SK-N-SH (cell line): ENCODE data around the gene CLSTN2. TPM values are rescaled to one million over a fixed set of nuclear protein-coding genes. Genes with fewer than 3 reads are reported as not detected.

Experiments used
- CTCF ChIA-PET: fragments of 300-600, 350-600 bp; formaldehyde crosslinking; extraction: SDS; loops from one replicate; lab custom pipeline; 2021; lab: Yijun Ruan, JAX
- POLR2A ChIA-PET: fragments of 350-600 bp; sonication (Branson Sonifier 250); formaldehyde crosslinking; extraction: SDS; loops from one replicate; lab custom pipeline; 2020; ENCODE audit warnings: antibody characterized with exemption, inconsistent platforms; lab: Yijun Ruan, JAX
- DNase-seq: peaks from one replicate; pipeline ENCODE4 v3.0.0; 2012
- H2AFZ ChIP-seq: fragments of 200-600 bp; sonication (generic); 2 replicates; pipeline ENCODE4 v1.8.1; 2016; ENCODE audit warnings: antibody characterized with exemption, mild to moderate bottlenecking, low read depth
- H3F3A ChIP-seq: fragments of 200-600 bp; sonication (generic); replicated peaks from 2 replicates; pipeline ENCODE3; 2016; ENCODE audit warnings: antibody characterized with exemption, mild to moderate bottlenecking; ENCODE audit not compliant: insufficient read depth
- H3K27ac ChIP-seq, 2 experiments: fragments of 200-500 bp in 1 of 2; fragments of 200-600 bp in 1 of 2; sonication (Bioruptor generic) in 1 of 2; sonication (generic), shearing (Covaris generic) in 1 of 2; 2 replicates each; pipeline versions ENCODE4 v1.5.1 to v1.6.1; 2014 to 2016; ENCODE audit warnings: low read depth in 2 of 2, inconsistent platforms in 1 of 2, low read length in 1 of 2, mild to moderate bottlenecking in 1 of 2, mixed read lengths in 1 of 2
- H3K27me3 ChIP-seq: fragments of 200-600 bp; sonication (generic), shearing (Covaris generic); 2 replicates; pipeline ENCODE4 v1.6.1; 2016; ENCODE audit warnings: mixed run types; ENCODE audit not compliant: insufficient read depth
- H3K36me3 ChIP-seq, 2 experiments: fragments of 200-500 bp in 1 of 2; fragments of 200-600 bp in 1 of 2; sonication (Bioruptor generic) in 1 of 2; sonication (generic) in 1 of 2; replicated peaks in 1 of 2; 2 replicates each; pipeline versions ENCODE3 to v1.5.1; 2014 to 2016; ENCODE audit warnings: low read length in 1 of 2, mild to moderate bottlenecking in 1 of 2; ENCODE audit not compliant: insufficient read depth in 2 of 2, control insufficient read depth in 1 of 2
- H3K4me1 ChIP-seq, 2 experiments: fragments of 200-500 bp in 1 of 2; fragments of 200-600 bp in 1 of 2; sonication (Bioruptor generic) in 1 of 2; sonication (generic), shearing (Covaris generic) in 1 of 2; 2 replicates each; pipeline versions ENCODE4 v1.5.1 to v1.6.1; 2014 to 2016; ENCODE audit warnings: low read depth in 1 of 2, low read length in 1 of 2, mixed run types in 1 of 2; ENCODE audit not compliant: insufficient read depth in 2 of 2, control insufficient read depth in 1 of 2
- H3K4me2 ChIP-seq: fragments of 200-600 bp; sonication (generic), shearing (Covaris generic); 2 replicates; pipeline ENCODE4 v1.6.1; 2017; ENCODE audit warnings: mixed run types
- H3K4me3 ChIP-seq, 2 experiments: fragments of 200-500 bp in 1 of 2; fragments of 200-600 bp in 1 of 2; sonication (Bioruptor generic) in 1 of 2; sonication (generic), shearing (Covaris generic) in 1 of 2; 2 replicates each; pipeline versions ENCODE4 v1.5.1 to v1.8.1; 2014 to 2016; ENCODE audit warnings: low read depth in 2 of 2, inconsistent platforms in 1 of 2, low read length in 1 of 2, mild to moderate bottlenecking in 1 of 2, mixed read lengths in 1 of 2, moderate library complexity in 1 of 2
- H3K79me2 ChIP-seq: fragments of 200-600 bp; sonication (generic); 2 replicates; pipeline ENCODE4 v1.8.1; 2017; ENCODE audit warnings: mild to moderate bottlenecking; ENCODE audit not compliant: insufficient read depth
- H3K9ac ChIP-seq: fragments of 200-600 bp; sonication (generic); 2 replicates; pipeline ENCODE4 v1.6.1; 2017; ENCODE audit warnings: mixed run types
- H3K9me2 ChIP-seq: fragments of 200-600 bp; sonication (generic); 2 replicates; pipeline ENCODE4 v1.6.1; 2017; ENCODE audit warnings: mixed run types
- H3K9me3 ChIP-seq: fragments of 200-600 bp; sonication (generic); 2 replicates; pipeline ENCODE4 v1.6.1; 2017; ENCODE audit warnings: mixed run types, mild to moderate bottlenecking, moderate library complexity
- H4K20me1 ChIP-seq: fragments of 200-600 bp; sonication (generic); 2 replicates; pipeline ENCODE4 v1.6.1; 2017; ENCODE audit warnings: mild to moderate bottlenecking, mixed run types; ENCODE audit not compliant: insufficient read depth
- EP300 ChIP-seq, 2 experiments: IDR thresholded peaks; 2 replicates each; pipeline versions ENCODE4 v1.4.0 to v1.6.1; 2012; ENCODE audit warnings: borderline replicate concordance in 1 of 2, low read depth in 1 of 2, low read length in 1 of 2
- EZH2phosphoT487 ChIP-seq: fragments of 200-600 bp; sonication (generic); IDR thresholded peaks from 2 replicates; pipeline ENCODE4 v1.6.1; 2017; ENCODE audit warnings: low read depth, mixed run types, mild to moderate bottlenecking, antibody characterized with exemption, moderate library complexity, borderline replicate concordance
- FOSL2 ChIP-seq: IDR thresholded peaks from 2 replicates; pipeline ENCODE4 v1.4.0; 2012; ENCODE audit warnings: low read depth, mild to moderate bottlenecking, moderate library complexity, borderline replicate concordance
- FOXJ3 ChIP-seq: sonication (generic); formaldehyde crosslinking; IDR thresholded peaks from 2 replicates; pipeline ENCODE4 v1.5.1; 2020; ENCODE audit warnings: mild to moderate bottlenecking, missing genetic modification reagents
- FOXM1 ChIP-seq: IDR thresholded peaks from 2 replicates; pipeline ENCODE4 v1.4.0; 2012; ENCODE audit warnings: low read depth, mild to moderate bottlenecking
- GATA2 ChIP-seq: sonication (generic); formaldehyde crosslinking; IDR thresholded peaks from 2 replicates; pipeline ENCODE4 v1.5.0; 2020; ENCODE audit warnings: mild to moderate bottlenecking, missing genetic modification reagents
- IRF3 ChIP-seq: fragments of 150-350 bp; IDR thresholded peaks from 2 replicates; pipeline ENCODE4 v1.6.1; 2016; ENCODE audit warnings: mild to moderate bottlenecking, low read depth, low read length
- MAX ChIP-seq: IDR thresholded peaks from 2 replicates; pipeline ENCODE4 v1.4.0; 2012; ENCODE audit warnings: low read depth
- MEF2A ChIP-seq: IDR thresholded peaks from 2 replicates; pipeline ENCODE4 v1.4.0; 2012; ENCODE audit warnings: low read depth, borderline replicate concordance
- MXI1 ChIP-seq: IDR thresholded peaks from 2 replicates; pipeline ENCODE4 v1.6.1; 2012; ENCODE audit warnings: mild to moderate bottlenecking, low read depth, low read length, improper control_type of control experiment
- POLR2AphosphoS5 ChIP-seq: IDR thresholded peaks from 2 replicates; pipeline ENCODE4 v1.6.1; 2012; ENCODE audit warnings: low read depth, low read length
- RAD21 ChIP-seq: IDR thresholded peaks from 2 replicates; pipeline ENCODE4 v1.6.1; 2012; ENCODE audit warnings: mild to moderate bottlenecking, low read length
- RCOR1 ChIP-seq: fragments of 150-350 bp; IDR thresholded peaks from 2 replicates; pipeline ENCODE4 v1.6.1; 2017; ENCODE audit warnings: antibody characterized with exemption, low read length
- RFX5 ChIP-seq: IDR thresholded peaks from 2 replicates; pipeline ENCODE4 v1.6.1; 2012; ENCODE audit warnings: mild to moderate bottlenecking, improper control_type of control experiment, low read length
- SMC3 ChIP-seq: IDR thresholded peaks from 2 replicates; pipeline ENCODE4 v1.6.1; 2012; ENCODE audit warnings: low read depth, low read length, improper control_type of control experiment
- TAF1 ChIP-seq: IDR thresholded peaks from 2 replicates; pipeline ENCODE4 v1.6.1; 2012; ENCODE audit warnings: low read depth, mild to moderate bottlenecking, low read length, moderate library complexity, borderline replicate concordance
- USF1 ChIP-seq: IDR thresholded peaks from 2 replicates; pipeline ENCODE4 v1.4.0; 2012; ENCODE audit warnings: low read depth, borderline replicate concordance
- USF2 ChIP-seq: fragments of 150-350 bp; IDR thresholded peaks from 2 replicates; pipeline ENCODE4 v1.6.1; 2017; ENCODE audit warnings: antibody characterized with exemption, low read length, low read depth, borderline replicate concordance
- ZBTB33 ChIP-seq: IDR thresholded peaks from 2 replicates; pipeline ENCODE4 v1.4.0; 2012; ENCODE audit warnings: low read depth, borderline replicate concordance
- WGBS: methylation state at CpG from one replicate; pipeline ENCODE4 v1.1.6; 2017; ENCODE audit warnings: low lambda C conversion rate; 5-methylcytosine and 5-hydroxymethylcytosine counted together
- polyA plus RNA-seq, 3 experiments: library from polyadenylated mRNA; depleted of rRNA; stranded (reverse); fragments of >200 nt; gene quantifications; 2 replicates each; pipeline ENCODE4 v1.2.3, GENCODE V29; 2012

Gene CLSTN2
- polyA plus RNA-seq, 1 of the 3 experiments (the other 2 are of a cell fraction): 0.02 TPM

- Histone ChIP-seq H3K9ac (no peak overlapping the region), H3K9me3 (no peaks in the 10 kb centered on the region), H3K4me2 (no peak overlapping the region), H3K4me1 (no peaks in the 10 kb centered on the region), H3K79me2 (no peaks in the 10 kb centered on the region), H3K27ac (no peak overlapping the region), H2AFZ (no peak overlapping the region)
- no peak for DNase-seq
- POLR2A ChIA-PET: no interaction called here
- CTCF ChIA-PET: interaction anchor here (1.0 kb wide), 1 partner anchor 9 kb away, joined by 4 read pairs; no protein-coding TSS in a partner anchor
- no peak for TF ChIP-seq FOSL2
- TF ChIP-seq MAX: no peak
- no peak for TF ChIP-seq TAF1
- TF ChIP-seq ZBTB33: no peak
- TF ChIP-seq RFX5: no peak
- TF ChIP-seq USF2: no peak
- TF ChIP-seq FOXJ3 (CRISPR knock-in tag): no peak
- TF ChIP-seq RAD21: no peak
- no peak for TF ChIP-seq POLR2AphosphoS5
- TF ChIP-seq FOXM1: no peak
- TF ChIP-seq RCOR1: no peak
- no peak for TF ChIP-seq IRF3
- TF ChIP-seq EZH2phosphoT487: no peak
- TF ChIP-seq SMC3: no peak
- TF ChIP-seq MEF2A: no peak
- no peak for TF ChIP-seq GATA2 (CRISPR knock-in tag)
- TF ChIP-seq MXI1: no peak
- no peak for TF ChIP-seq EP300 (IDR thresholded peaks at IDR 0.05; ENCODE audit: borderline replicate concordance in 1 of 2, low read depth in 1 of 2, low read length in 1 of 2)
- no peak for TF ChIP-seq USF1
- TF ChIP-seq, all 33 proteins: peak for 0
- WGBS: 53% methylated on average over 1 of the region's 1 CpG
- Histone ChIP-seq H3K27me3 (no peaks in the 10 kb centered on the region), H4K20me1 (no peaks in the 10 kb centered on the region), H3F3A (no peaks in the 10 kb centered on the region), H3K4me3 (no peak overlapping the region), H3K9me2 (no peaks in the 10 kb centered on the region), H3K36me3 (no peaks in the 10 kb centered on the region)
Observed at GRCh38 chr3:140440446-140440845, 505.5 kb downstream of the CLSTN2 start.
